Muscle layer of colon (tissue), 2 donors: ENCODE data around the gene PAQR6.

Experiments
- H3K27ac ChIP-seq: one replicate; pipeline ENCODE4 v1.7.0; 2013; ENCODE audit warnings: low read depth, mild to moderate bottlenecking, low read length, moderate library complexity
- H3K27me3 ChIP-seq, 2 donors: one replicate each; pipeline ENCODE4 v1.7.0; 2013; ENCODE audit warnings: low read length in 2 of 2, mild to moderate bottlenecking in 2 of 2; ENCODE audit not compliant: insufficient read depth in 2 of 2, control insufficient read depth in 1 of 2
- H3K36me3 ChIP-seq: one replicate; pipeline ENCODE4 v1.7.0; 2013; ENCODE audit warnings: mild to moderate bottlenecking, low read length; ENCODE audit not compliant: insufficient read depth
- H3K4me1 ChIP-seq: one replicate; pipeline ENCODE4 v1.7.0; 2013; ENCODE audit warnings: mild to moderate bottlenecking, low read length; ENCODE audit not compliant: insufficient read depth
- H3K4me3 ChIP-seq, 2 donors: one replicate each; pipeline ENCODE4 v1.7.0; 2013; ENCODE audit warnings: low read length in 2 of 2, low read depth in 1 of 2, mild to moderate bottlenecking in 1 of 2, moderate library complexity in 1 of 2
- H3K9ac ChIP-seq: one replicate; pipeline ENCODE4 v1.7.0; 2013; ENCODE audit warnings: low read length
- H3K9me3 ChIP-seq: one replicate; pipeline ENCODE4 v1.7.0; 2013; ENCODE audit warnings: mild to moderate bottlenecking, low read length
- donor health status: abdominal sarcoma.
- donor health status: Adenocarcinoma of cecum.

The PAQR6 gene

GRCh38 chr1:156247460-156248322 is at the start of gene PAQR6:
Gene PAQR6 (minus strand): TSS chr1:156248056. CDS start chr1:156246731, 1,325 bp downstream.
- Histone ChIP-seq H3K27ac (no peak within 1 kb of the TSS), H3K36me3 (peaks cover 26% of the 10 kb centered on the region), H3K9me3 (no peaks in the 10 kb centered on the region), H3K9ac (no peak within 1 kb of the TSS), H3K4me1 (peaks cover 14% of the 10 kb centered on the region), H3K4me3 (no peak within 1 kb of the TSS), H3K27me3 (peaks cover 18 to 28% of the 10 kb centered on the region in 2 donors)

GRCh38 chr1:156295391-156295947 is 47.6 kb upstream of the PAQR6 start, which contains the start of gene GLMP:
Gene GLMP (minus strand): TSS chr1:156295679. CDS start chr1:156295645, 34 bp downstream.
- H3K9ac ChIP-seq, result peak within 1 kb of the TSS; percentile 62
- no peaks in the 10 kb centered on the region for H3K27me3 ChIP-seq
- H3K27ac ChIP-seq, result peak within 1 kb of the TSS; percentile 73
- peaks cover 5% of the 10 kb centered on the region for H3K36me3 ChIP-seq
- peak within 1 kb of the TSS; percentile 77 to 96 for H3K4me3 ChIP-seq
- H3K9me3 ChIP-seq, result no peaks in the 10 kb centered on the region
- peaks cover 22% of the 10 kb centered on the region for H3K4me1 ChIP-seq

GRCh38 chr1:156293895-156294294 is 46.0 kb upstream of the PAQR6 start:
- no peak overlapping the region for H3K4me3 ChIP-seq

GRCh38 chr1:156293098-156293434 is 45.2 kb upstream of the PAQR6 start:
- Histone ChIP-seq H3K27ac (no peak overlapping the region), H3K4me1 (peaks cover 22% of the 10 kb centered on the region), H3K36me3 (peaks cover 5% of the 10 kb centered on the region), H3K4me3 (no peak overlapping the region), H3K9me3 (no peaks in the 10 kb centered on the region), H3K27me3 (no peaks in the 10 kb centered on the region), H3K9ac (no peak overlapping the region)

More at GRCh38 chr1:156293895-156294294, 46.0 kb upstream of the PAQR6 start:
- no peaks in the 10 kb centered on the region for H3K27me3 ChIP-seq
- no peak overlapping the region for H3K9ac ChIP-seq
- H3K9me3 ChIP-seq, result no peaks in the 10 kb centered on the region
- H3K36me3 ChIP-seq, result peaks cover 5% of the 10 kb centered on the region
- peaks cover 22% of the 10 kb centered on the region for H3K4me1 ChIP-seq
- H3K27ac ChIP-seq, result no peak overlapping the region

GRCh38 chr1:156291226-156292061 is 43.6 kb upstream of the PAQR6 start:
- H3K9me3 ChIP-seq, result no peaks in the 10 kb centered on the region
- H3K27ac ChIP-seq, result peak overlapping the region; percentile 78
- peak overlapping the region; percentile 60 for H3K9ac ChIP-seq
- H3K4me3 ChIP-seq, result peak overlapping the region; percentile 39 to 61
- H3K4me1 ChIP-seq, result peaks cover 22% of the 10 kb centered on the region
- H3K36me3 ChIP-seq, result peaks cover 8% of the 10 kb centered on the region
- H3K27me3 ChIP-seq, result no peaks in the 10 kb centered on the region

GRCh38 chr1:156289857-156290256 is 42.0 kb upstream of the PAQR6 start:
- H3K36me3 ChIP-seq, result peaks cover 12% of the 10 kb centered on the region
- no peak overlapping the region for H3K9ac ChIP-seq
- no peaks in the 10 kb centered on the region for H3K9me3 ChIP-seq
- peaks cover 18% of the 10 kb centered on the region for H3K4me1 ChIP-seq
- no peaks in the 10 kb centered on the region for H3K27me3 ChIP-seq
- no peak overlapping the region for H3K27ac ChIP-seq
- H3K4me3 ChIP-seq, result no peak overlapping the region

GRCh38 chr1:156286061-156286460 is 38.2 kb upstream of the PAQR6 start:
- H3K9me3 ChIP-seq, result no peaks in the 10 kb centered on the region
- H3K4me1 ChIP-seq, result peaks cover 19% of the 10 kb centered on the region
- no peak overlapping the region for H3K9ac ChIP-seq
- no peak overlapping the region for H3K27ac ChIP-seq
- H3K36me3 ChIP-seq, result peaks cover 7% of the 10 kb centered on the region
- H3K27me3 ChIP-seq, result no peaks in the 10 kb centered on the region
- no peak overlapping the region for H3K4me3 ChIP-seq

GRCh38 chr1:156285437-156285836 is 37.6 kb upstream of the PAQR6 start:
- H3K4me3 ChIP-seq, result no peak overlapping the region
- no peak overlapping the region for H3K27ac ChIP-seq
- H3K4me1 ChIP-seq, result peaks cover 22% of the 10 kb centered on the region
- H3K36me3 ChIP-seq, result peaks cover 7% of the 10 kb centered on the region
- no peak overlapping the region for H3K9ac ChIP-seq
- no peaks in the 10 kb centered on the region for H3K9me3 ChIP-seq
- no peaks in the 10 kb centered on the region for H3K27me3 ChIP-seq

GRCh38 chr1:156284757-156285156 is 36.9 kb upstream of the PAQR6 start:
- no peak overlapping the region for H3K9ac ChIP-seq
- no peak overlapping the region for H3K4me3 ChIP-seq
- H3K36me3 ChIP-seq, result peaks cover 7% of the 10 kb centered on the region
- H3K9me3 ChIP-seq, result no peaks in the 10 kb centered on the region
- H3K27me3 ChIP-seq, result no peaks in the 10 kb centered on the region
- no peak overlapping the region for H3K27ac ChIP-seq
- peaks cover 22% of the 10 kb centered on the region for H3K4me1 ChIP-seq

GRCh38 chr1:156284112-156284511 is 36.3 kb upstream of the PAQR6 start, which contains the start of gene TMEM79:
Gene TMEM79 (plus strand): TSS chr1:156284325. CDS start chr1:156285227, 902 bp downstream.
- peak within 1 kb of the TSS; percentile 63 to 89 for H3K4me3 ChIP-seq
- H3K36me3 ChIP-seq, result peaks cover 7% of the 10 kb centered on the region
- peaks cover 22% of the 10 kb centered on the region for H3K4me1 ChIP-seq
- H3K9ac ChIP-seq, result peak within 1 kb of the TSS; percentile 69
- no peaks in the 10 kb centered on the region for H3K27me3 ChIP-seq
- H3K9me3 ChIP-seq, result no peaks in the 10 kb centered on the region
- H3K27ac ChIP-seq, result peak within 1 kb of the TSS; percentile 96

- Histone ChIP-seq H3K4me1 (peaks cover 22% of the 10 kb centered on the region), H3K27ac (peak overlapping the region; percentile 96), H3K36me3 (peaks cover 10% of the 10 kb centered on the region), H3K4me3 (peak overlapping the region; percentile 63 to 89), H3K9me3 (no peaks in the 10 kb centered on the region), H3K9ac (peak overlapping the region; percentile 69), H3K27me3 (no peaks in the 10 kb centered on the region)
These were observed 35.7 kb upstream of the PAQR6 start for GRCh38 chr1:156283521-156283920.
